MM.1S (cell line): ENCODE results near the gene S1PR5.

ENCODE experiments used
- DNase-seq: peaks from one replicate; pipeline ENCODE4 v3.0.0-alpha.2; 2015
- H2AFZ ChIP-seq: fragments of 300-600 bp; sonication (generic); 2 replicates; pipeline ENCODE4 v1.6.0; 2016; ENCODE audit warnings: antibody characterized with exemption, low read length
- H3F3A ChIP-seq: fragments of 300-600 bp; sonication (generic); 2 replicates; pipeline ENCODE4 v1.6.1; 2016; ENCODE audit warnings: mild to moderate bottlenecking, antibody characterized with exemption, low read length, moderate library complexity, mixed read lengths; ENCODE audit not compliant: insufficient read depth
- H3K27ac ChIP-seq: fragments of 300-600 bp; sonication (generic); 2 replicates; pipeline ENCODE4 v1.5.1; 2016; ENCODE audit warnings: mild to moderate bottlenecking, low read length
- H3K27me3 ChIP-seq: fragments of 300-600 bp; sonication (generic); replicated peaks from 2 replicates; pipeline ENCODE4 v1.6.0; 2016; ENCODE audit warnings: low read length; ENCODE audit not compliant: insufficient read depth
- H3K36me3 ChIP-seq: fragments of 300-600 bp; sonication (generic); replicated peaks from 2 replicates; pipeline ENCODE4 v1.6.1; 2016; ENCODE audit warnings: mild to moderate bottlenecking, low read length, mixed read lengths; ENCODE audit not compliant: insufficient read depth
- H3K4me1 ChIP-seq: fragments of 300-600 bp; sonication (generic); 2 replicates; pipeline ENCODE4 v1.6.1; 2016; ENCODE audit warnings: low read length, mixed read lengths
- H3K4me2 ChIP-seq: fragments of 300-600 bp; sonication (generic); 2 replicates; pipeline ENCODE4 v1.6.0; 2016; ENCODE audit warnings: low read depth, low read length
- H3K4me3 ChIP-seq: fragments of 300-600 bp; sonication (generic); 2 replicates; pipeline ENCODE4 v1.5.1; 2016; ENCODE audit warnings: low read length, mixed read lengths
- H3K79me2 ChIP-seq: fragments of 300-600 bp; sonication (generic); 2 replicates; pipeline ENCODE4 v1.6.1; 2016; ENCODE audit warnings: mixed run types, low read length, mixed read lengths
- H3K9ac ChIP-seq: fragments of 300-600 bp; sonication (generic); 2 replicates; pipeline ENCODE4 v1.6.1; 2016; ENCODE audit warnings: low read length, mixed read lengths
- H3K9me2 ChIP-seq: fragments of 300-600 bp; sonication (generic); replicated peaks from 2 replicates; pipeline ENCODE4 v1.6.1; 2016; ENCODE audit warnings: mild to moderate bottlenecking, low read length, mixed read lengths; ENCODE audit not compliant: insufficient read depth
- H3K9me3 ChIP-seq: fragments of 300-600 bp; sonication (generic); replicated peaks from 2 replicates; pipeline ENCODE4 v1.6.1; 2016; ENCODE audit warnings: mild to moderate bottlenecking, low read length, mixed read lengths; ENCODE audit not compliant: insufficient read depth
- H4K20me1 ChIP-seq: fragments of 300-600 bp; sonication (generic); 2 replicates; pipeline ENCODE4 v1.6.1; 2016; ENCODE audit warnings: mild to moderate bottlenecking, low read length, moderate library complexity, mixed read lengths; ENCODE audit not compliant: insufficient read depth
- EZH2 ChIP-seq: fragments of 300-600 bp; sonication (generic); optimal IDR thresholded peaks from 2 replicates; pipeline ENCODE3; 2017; ENCODE audit warnings: low read depth, mild to moderate bottlenecking, antibody characterized with exemption, low read length, mixed read lengths
- EZH2phosphoT487 ChIP-seq: fragments of 300-600 bp; sonication (generic); IDR thresholded peaks from 2 replicates; pipeline ENCODE4 v1.6.1; 2018; ENCODE audit warnings: antibody characterized with exemption, low read length
- TF ChIP-seq, protein P1 (sequence below): fragments of 300-600 bp; sonication (generic); IDR thresholded peaks from 2 replicates; pipeline ENCODE4 v1.5.1; 2016; ENCODE audit warnings: antibody characterized with exemption, low read length, mixed read lengths

The S1PR5 gene

DNA sequence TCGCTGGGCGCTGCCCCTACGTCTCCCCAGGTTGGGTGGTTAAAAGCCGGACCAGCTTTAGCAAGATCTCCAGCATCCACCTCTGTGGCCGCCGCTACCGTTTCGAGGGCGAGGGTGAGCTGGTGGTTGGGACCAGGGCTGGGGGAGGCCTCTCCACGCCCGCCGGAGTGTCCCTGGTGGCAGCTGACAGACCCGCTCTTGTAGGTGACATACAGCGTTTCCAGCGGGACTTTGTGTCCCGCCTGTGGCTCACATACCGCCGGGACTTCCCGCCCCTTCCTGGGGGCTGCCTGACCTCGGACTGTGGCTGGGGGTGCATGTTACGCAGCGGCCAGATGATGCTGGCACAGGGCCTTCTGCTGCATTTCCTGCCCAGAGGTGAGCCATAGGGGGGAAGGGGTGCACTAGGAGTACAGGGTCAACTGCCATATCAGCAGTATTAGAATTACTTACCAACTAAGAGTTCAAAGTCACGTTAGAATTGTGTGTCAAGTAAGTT, 27.6 kb upstream of the S1PR5 start:
- no peak for DNase-seq
- Histone ChIP-seq H3K9me2 (no peaks in the 10 kb centered on the region), H3K36me3 (no peaks in the 10 kb centered on the region), H3K9me3 (no peaks in the 10 kb centered on the region), H3K4me2 (peak overlapping the region; percentile 95), H2AFZ (no peak overlapping the region), H3K27me3 (peaks cover 3% of the 10 kb centered on the region; the same call in 1 of the 2 replicates), H3K4me3 (peak overlapping the region; percentile 97), H3F3A (no peaks in the 10 kb centered on the region), H4K20me1 (no peaks in the 10 kb centered on the region), H3K9ac (peak overlapping the region; percentile 95), H3K27ac (no peak overlapping the region), H3K4me1 (peaks cover 10% of the 10 kb centered on the region), H3K79me2 (peaks cover 36% of the 10 kb centered on the region)
- TF ChIP-seq EZH2phosphoT487 (no peak), EZH2 (no peak)
- TF ChIP-seq, protein P1, sequence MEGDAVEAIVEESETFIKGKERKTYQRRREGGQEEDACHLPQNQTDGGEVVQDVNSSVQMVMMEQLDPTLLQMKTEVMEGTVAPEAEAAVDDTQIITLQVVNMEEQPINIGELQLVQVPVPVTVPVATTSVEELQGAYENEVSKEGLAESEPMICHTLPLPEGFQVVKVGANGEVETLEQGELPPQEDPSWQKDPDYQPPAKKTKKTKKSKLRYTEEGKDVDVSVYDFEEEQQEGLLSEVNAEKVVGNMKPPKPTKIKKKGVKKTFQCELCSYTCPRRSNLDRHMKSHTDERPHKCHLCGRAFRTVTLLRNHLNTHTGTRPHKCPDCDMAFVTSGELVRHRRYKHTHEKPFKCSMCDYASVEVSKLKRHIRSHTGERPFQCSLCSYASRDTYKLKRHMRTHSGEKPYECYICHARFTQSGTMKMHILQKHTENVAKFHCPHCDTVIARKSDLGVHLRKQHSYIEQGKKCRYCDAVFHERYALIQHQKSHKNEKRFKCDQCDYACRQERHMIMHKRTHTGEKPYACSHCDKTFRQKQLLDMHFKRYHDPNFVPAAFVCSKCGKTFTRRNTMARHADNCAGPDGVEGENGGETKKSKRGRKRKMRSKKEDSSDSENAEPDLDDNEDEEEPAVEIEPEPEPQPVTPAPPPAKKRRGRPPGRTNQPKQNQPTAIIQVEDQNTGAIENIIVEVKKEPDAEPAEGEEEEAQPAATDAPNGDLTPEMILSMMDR = no peak

DNA sequence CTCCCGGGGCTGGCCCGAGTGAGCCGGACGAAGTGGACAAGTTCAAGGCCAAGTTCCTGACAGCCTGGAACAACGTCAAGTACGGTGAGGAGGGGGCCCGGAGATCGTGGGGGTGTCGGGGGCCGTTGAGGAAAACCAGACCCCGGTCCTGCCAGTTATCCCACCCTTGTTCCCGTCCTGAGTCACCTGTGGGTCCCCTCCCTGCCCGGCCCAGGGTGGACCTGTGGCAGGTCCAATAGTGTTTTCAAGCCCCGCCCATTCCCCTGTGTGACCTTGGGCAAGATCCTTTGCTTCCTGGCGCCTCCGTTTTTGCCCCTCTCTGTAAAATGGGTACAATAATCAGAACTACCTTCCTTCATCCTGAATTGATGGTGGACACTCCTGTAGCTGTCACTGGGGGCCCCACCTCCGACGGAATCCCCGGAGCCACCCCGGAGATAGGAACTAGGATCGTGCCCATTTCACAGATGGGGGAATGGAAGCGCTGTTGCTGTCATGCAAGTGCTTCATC, 27.1 kb upstream of the S1PR5 start:
- peak overlapping the region; percentile 77 for H2AFZ ChIP-seq

DNA sequence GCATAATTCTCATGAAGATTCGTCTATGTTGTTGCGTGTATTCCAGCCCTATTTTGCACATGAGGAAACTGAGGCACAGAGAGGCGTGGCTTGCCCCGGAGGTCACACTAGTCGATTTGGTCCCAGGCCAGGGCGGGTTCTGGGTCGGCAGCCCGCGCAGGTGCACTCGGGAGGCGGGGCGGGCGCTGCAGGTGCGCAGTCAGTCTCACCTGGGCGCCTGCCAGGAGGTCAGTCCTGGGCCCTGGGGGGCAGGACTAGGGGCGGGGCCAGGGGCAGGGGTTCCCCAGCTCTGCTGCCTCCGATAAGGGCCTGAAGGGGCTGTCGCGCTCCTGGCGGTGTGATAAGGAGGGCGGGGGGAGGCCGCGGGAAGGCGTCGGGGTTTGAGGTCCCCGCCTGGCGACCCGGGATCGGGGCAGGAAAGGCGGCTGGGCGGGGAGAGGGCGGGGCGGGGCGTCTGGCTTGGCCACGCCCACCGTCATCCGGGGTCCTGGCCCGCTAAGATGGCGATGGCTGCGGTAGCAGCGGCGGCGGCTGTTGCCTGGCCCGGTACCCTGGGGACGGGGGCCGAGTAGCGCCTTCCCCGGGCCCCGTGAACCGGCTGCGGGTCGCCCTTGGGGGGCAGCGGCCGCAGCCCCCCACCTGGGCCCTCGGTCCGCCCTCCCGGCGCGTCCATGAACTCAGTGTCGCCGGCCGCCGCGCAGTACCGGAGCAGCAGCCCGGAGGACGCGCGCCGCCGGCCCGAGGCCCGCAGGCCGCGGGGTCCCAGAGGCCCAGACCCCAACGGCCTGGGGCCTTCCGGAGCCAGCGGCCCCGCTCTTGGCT, 26.4 kb upstream of the S1PR5 start, which contains the start of gene ATG4D:
TSS of gene ATG4D (plus strand) at position 485 of the 822 bp plus-strand sequence. CDS start at position 672, 187 bp downstream.
- H3K9me2 ChIP-seq = no peaks in the 10 kb centered on the region
- H3K27ac ChIP-seq = peak within 1 kb of the TSS; percentile 56; the same call in 1 of the 2 replicates
- peak within 1 kb of the TSS; percentile 95 for H3K9ac ChIP-seq
- H3F3A ChIP-seq = no peaks in the 10 kb centered on the region
- TF ChIP-seq EZH2 (no peak), EZH2phosphoT487 (no peak)
- TF ChIP-seq, protein P1 = no peak
- H3K9me3 ChIP-seq = no peaks in the 10 kb centered on the region
- peak; percentile 90 for DNase-seq
- H3K79me2 ChIP-seq = peaks cover 33% of the 10 kb centered on the region
- H3K36me3 ChIP-seq = no peaks in the 10 kb centered on the region
- H4K20me1 ChIP-seq = no peaks in the 10 kb centered on the region
- H3K4me3 ChIP-seq = peak within 1 kb of the TSS; percentile 97
- H3K27me3 ChIP-seq = peaks cover 10% of the 10 kb centered on the region
- peaks cover 10% of the 10 kb centered on the region for H3K4me1 ChIP-seq
- peak within 1 kb of the TSS; percentile 95 for H3K4me2 ChIP-seq
- peak within 1 kb of the TSS; percentile 77 for H2AFZ ChIP-seq

More for the DNA sequence above, 27.1 kb upstream of the S1PR5 start:
- peaks cover 36% of the 10 kb centered on the region for H3K79me2 ChIP-seq
- no peaks in the 10 kb centered on the region for H3K9me3 ChIP-seq
- no peaks in the 10 kb centered on the region for H3K36me3 ChIP-seq
- no peaks in the 10 kb centered on the region for H3F3A ChIP-seq
- peaks cover 5% of the 10 kb centered on the region for H3K27me3 ChIP-seq
- DNase-seq = peak; percentile 17
- H3K4me1 ChIP-seq = peaks cover 10% of the 10 kb centered on the region
- H3K9ac ChIP-seq = peak overlapping the region; percentile 95
- no peaks in the 10 kb centered on the region for H4K20me1 ChIP-seq
- peak overlapping the region; percentile 56; the same call in 1 of the 2 replicates for H3K27ac ChIP-seq
- peak overlapping the region; percentile 97 for H3K4me3 ChIP-seq
- no peaks in the 10 kb centered on the region for H3K9me2 ChIP-seq
- H3K4me2 ChIP-seq = peak overlapping the region; percentile 95
- TF ChIP-seq EZH2phosphoT487 = no peak
- TF ChIP-seq, protein P1 = no peak
- no peak for TF ChIP-seq EZH2
